ENCODE data around the gene ROS1.
A peak's percentile ranks its signal among the peaks of the same experiment; 100 is the strongest.
"Not testable (repeated sequence)": the region's sequence is repeated elsewhere in the genome, so short reads cannot be mapped to it uniquely, and the experiment has no call there.

ROS1 gene

GRCh38 chr6:117448011-117448410 lies 22.3 kb upstream of the ROS1 start:
- no peak overlapping the region for H2AK5ac ChIP-seq (ENCODE audit: low read length)
- no peaks in the 10 kb centered on the region for H3K36me3 ChIP-seq (ENCODE audit: control insufficient read depth, insufficient read depth, low read length)
- H3K4me1 ChIP-seq (ENCODE audit: control insufficient read depth, low read depth, low read length), result no peaks in the 10 kb centered on the region
- peak; percentile 27 for DNase-seq
- no peak overlapping the region for H4K8ac ChIP-seq (ENCODE audit: low read depth, low read length)
- no peak overlapping the region for H3K56ac ChIP-seq (ENCODE audit: low read length)
- no peak overlapping the region for H3K18ac ChIP-seq (ENCODE audit: low read length)
- H3K79me2 ChIP-seq (ENCODE audit: control insufficient read depth, insufficient read depth, low read length), result no peaks in the 10 kb centered on the region
- H3K9ac ChIP-seq (ENCODE audit: low read length), result no peak overlapping the region
- no peak overlapping the region for H3K27ac ChIP-seq (ENCODE audit: low read depth, low read length)
- no peak overlapping the region for H4K5ac ChIP-seq (ENCODE audit: low read length)
- no peak overlapping the region for H2BK15ac ChIP-seq (replicated peaks; ENCODE audit: low read depth)
- no peak overlapping the region for H3K4me3 ChIP-seq (ENCODE audit: low read length)
- H3K27me3 ChIP-seq (ENCODE audit: insufficient read depth, low read length, poor library complexity), result no peaks in the 10 kb centered on the region
- H3K4me2 ChIP-seq (ENCODE audit: low read length), result no peak overlapping the region
- H3K79me1 ChIP-seq (ENCODE audit: low read length), result no peaks in the 10 kb centered on the region
- H3K4ac ChIP-seq (ENCODE audit: low read depth, low read length), result no peak overlapping the region
- H2BK120ac ChIP-seq (ENCODE audit: low read depth, low read length), result no peak overlapping the region
- H3K23ac ChIP-seq (ENCODE audit: low read length), result no peak overlapping the region
- no CpG with 5 or more reads among the region's 5 CpGs for WGBS (ENCODE audit: extremely low coverage, insufficient coverage, low lambda C conversion rate)
- no peak overlapping the region for H2BK5ac ChIP-seq (ENCODE audit: low read length)

- Histone ChIP-seq H3K56ac (ENCODE audit: low read length) (no peak overlapping the region), H3K27me3 (ENCODE audit: insufficient read depth, low read length, poor library complexity) (no peaks in the 10 kb centered on the region), H4K5ac (ENCODE audit: low read length) (no peak overlapping the region), H2AK5ac (ENCODE audit: low read length) (no peak overlapping the region), H3K79me1 (ENCODE audit: low read length) (no peaks in the 10 kb centered on the region), H2BK120ac (ENCODE audit: low read depth, low read length) (no peak overlapping the region), H3K9ac (ENCODE audit: low read length) (no peak overlapping the region), H2BK15ac (replicated peaks; ENCODE audit: low read depth) (no peak overlapping the region), H3K27ac (ENCODE audit: low read depth, low read length) (no peak overlapping the region), H3K4me3 (ENCODE audit: low read length) (no peak overlapping the region), H3K79me2 (ENCODE audit: control insufficient read depth, insufficient read depth, low read length) (no peaks in the 10 kb centered on the region), H3K4me1 (ENCODE audit: control insufficient read depth, low read depth, low read length) (no peaks in the 10 kb centered on the region), H2BK5ac (ENCODE audit: low read length) (no peak overlapping the region), H3K23ac (ENCODE audit: low read length) (no peak overlapping the region), H4K8ac (ENCODE audit: low read depth, low read length) (no peak overlapping the region), H3K18ac (ENCODE audit: low read length) (no peak overlapping the region), H3K4me2 (ENCODE audit: low read length) (no peak overlapping the region), H3K4ac (ENCODE audit: low read depth, low read length) (no peak overlapping the region), H3K36me3 (ENCODE audit: control insufficient read depth, insufficient read depth, low read length) (no peaks in the 10 kb centered on the region)
- WGBS (ENCODE audit: extremely low coverage, insufficient coverage, low lambda C conversion rate), result no CpG with 5 or more reads among the region's 3 CpGs
- DNase-seq, result no peak
These were observed 21.1 kb upstream of the ROS1 start for GRCh38 chr6:117446861-117447260.

DNA sequence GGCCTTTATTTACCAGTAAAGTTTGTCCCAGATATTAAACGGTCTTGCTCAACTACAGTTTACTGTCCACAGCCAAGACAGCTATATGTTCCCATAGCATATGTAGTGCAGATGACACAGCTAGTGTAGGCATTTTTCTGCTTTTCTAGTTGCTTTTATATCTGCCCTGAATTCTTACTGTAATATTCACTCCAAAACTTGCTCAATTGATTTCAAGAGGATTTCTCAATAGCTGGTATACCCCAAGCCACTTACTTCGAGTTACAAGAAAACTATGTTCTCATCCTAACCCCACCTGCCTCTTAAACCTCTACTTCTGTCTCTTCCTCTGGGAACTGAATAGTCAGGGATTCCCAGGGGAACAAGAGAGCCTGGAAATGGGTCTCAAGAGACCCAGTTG lies 18.9 kb upstream of the ROS1 start:
- WGBS (ENCODE audit: extremely low coverage, insufficient coverage, low lambda C conversion rate), result no CpG with 5 or more reads among the region's 2 CpGs
- no peak overlapping the region for H3K4me3 ChIP-seq (ENCODE audit: low read length)
- H3K27me3 ChIP-seq (ENCODE audit: insufficient read depth, low read length, poor library complexity), result no peaks in the 10 kb centered on the region
- no peak overlapping the region for H3K9ac ChIP-seq (ENCODE audit: low read length)
- no peak overlapping the region for H3K27ac ChIP-seq (ENCODE audit: low read depth, low read length)
- no peak overlapping the region for H3K4me2 ChIP-seq (ENCODE audit: low read length)
- H3K36me3 ChIP-seq (ENCODE audit: control insufficient read depth, insufficient read depth, low read length), result no peaks in the 10 kb centered on the region
- H3K18ac ChIP-seq (ENCODE audit: low read length), result no peak overlapping the region
- no peak overlapping the region for H3K23ac ChIP-seq (ENCODE audit: low read length)
- no peak overlapping the region for H2BK5ac ChIP-seq (ENCODE audit: low read length)
- H3K79me2 ChIP-seq (ENCODE audit: control insufficient read depth, insufficient read depth, low read length), result no peaks in the 10 kb centered on the region
- DNase-seq, result no peak
- H2AK5ac ChIP-seq (ENCODE audit: low read length), result no peak overlapping the region
- no peaks in the 10 kb centered on the region for H3K4me1 ChIP-seq (ENCODE audit: control insufficient read depth, low read depth, low read length)
- H4K5ac ChIP-seq (ENCODE audit: low read length), result no peak overlapping the region
- no peaks in the 10 kb centered on the region for H3K79me1 ChIP-seq (ENCODE audit: low read length)
- no peak overlapping the region for H3K56ac ChIP-seq (ENCODE audit: low read length)
- H2BK120ac ChIP-seq (ENCODE audit: low read depth, low read length), result no peak overlapping the region
- no peak overlapping the region for H4K8ac ChIP-seq (ENCODE audit: low read depth, low read length)
- H2BK15ac ChIP-seq (replicated peaks; ENCODE audit: low read depth), result no peak overlapping the region
- H3K4ac ChIP-seq (ENCODE audit: low read depth, low read length), result no peak overlapping the region

DNA sequence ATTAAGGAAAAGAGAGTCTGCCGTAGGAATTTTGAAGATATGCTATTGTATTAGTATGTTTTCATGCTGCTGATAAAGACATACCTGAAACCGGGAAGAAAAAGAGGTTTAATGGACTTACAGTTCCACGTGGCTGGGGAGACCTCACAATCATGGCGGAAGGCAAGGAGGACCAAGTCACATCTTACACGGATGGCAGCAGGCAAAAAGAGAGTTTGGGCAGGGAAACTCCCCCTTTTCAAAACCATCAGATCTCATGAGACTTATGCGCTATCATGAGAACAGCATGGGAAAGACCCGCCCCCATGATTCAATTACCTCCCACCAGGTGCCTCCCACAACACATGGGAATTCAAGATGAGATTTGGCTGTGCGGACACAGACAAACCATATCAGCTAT lies 16.6 kb upstream of the ROS1 start:
- not testable (repeated sequence) for H4K8ac ChIP-seq (ENCODE audit: low read depth, low read length); H2AK5ac ChIP-seq (ENCODE audit: low read length); H3K27me3 ChIP-seq (ENCODE audit: insufficient read depth, low read length, poor library complexity); H3K23ac ChIP-seq (ENCODE audit: low read length); DNase-seq; H4K5ac ChIP-seq (ENCODE audit: low read length); H3K4me1 ChIP-seq (ENCODE audit: control insufficient read depth, low read depth, low read length); H3K27ac ChIP-seq (ENCODE audit: low read depth, low read length); H3K4me2 ChIP-seq (ENCODE audit: low read length); H3K56ac ChIP-seq (ENCODE audit: low read length); H2BK5ac ChIP-seq (ENCODE audit: low read length); H3K4me3 ChIP-seq (ENCODE audit: low read length); H3K36me3 ChIP-seq (ENCODE audit: control insufficient read depth, insufficient read depth, low read length); H3K4ac ChIP-seq (ENCODE audit: low read depth, low read length); H3K18ac ChIP-seq (ENCODE audit: low read length); H3K9ac ChIP-seq (ENCODE audit: low read length); H3K79me1 ChIP-seq (ENCODE audit: low read length); H2BK15ac ChIP-seq (replicated peaks; ENCODE audit: low read depth); H2BK120ac ChIP-seq (ENCODE audit: low read depth, low read length); H3K79me2 ChIP-seq (ENCODE audit: control insufficient read depth, insufficient read depth, low read length)
- no CpG with 5 or more reads among the region's 8 CpGs for WGBS (ENCODE audit: extremely low coverage, insufficient coverage, low lambda C conversion rate)

DNA sequence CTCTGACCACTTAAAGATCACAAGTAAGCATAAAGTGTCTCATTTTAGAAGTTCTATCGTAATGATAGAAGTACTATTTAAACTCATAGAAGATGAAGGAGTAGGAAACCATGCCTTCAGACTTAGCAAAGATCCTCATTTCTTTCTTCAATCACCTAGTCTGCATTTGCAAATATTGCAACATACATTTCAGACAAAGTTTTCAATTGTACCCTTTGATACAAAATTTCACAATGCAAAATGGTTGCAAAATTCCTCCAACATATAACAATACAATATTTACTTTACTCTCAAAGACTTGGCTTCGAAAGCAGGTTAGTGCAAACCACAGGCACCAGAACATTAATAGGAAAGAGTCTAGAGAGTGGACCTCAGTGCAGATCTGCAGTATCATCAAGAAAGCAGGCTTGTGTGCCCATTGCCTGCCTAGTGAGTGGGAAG lies 16.1 kb upstream of the ROS1 start:
- H4K8ac ChIP-seq (ENCODE audit: low read depth, low read length), result no peak overlapping the region
- H3K79me2 ChIP-seq (ENCODE audit: control insufficient read depth, insufficient read depth, low read length), result no peaks in the 10 kb centered on the region
- H3K9ac ChIP-seq (ENCODE audit: low read length), result no peak overlapping the region
- no peaks in the 10 kb centered on the region for H3K79me1 ChIP-seq (ENCODE audit: low read length)
- WGBS (ENCODE audit: extremely low coverage, insufficient coverage, low lambda C conversion rate), result no CpG with 5 or more reads among the region's 2 CpGs
- H3K27me3 ChIP-seq (ENCODE audit: insufficient read depth, low read length, poor library complexity), result no peaks in the 10 kb centered on the region
- H4K5ac ChIP-seq (ENCODE audit: low read length), result no peak overlapping the region
- H3K18ac ChIP-seq (ENCODE audit: low read length), result no peak overlapping the region
- H3K23ac ChIP-seq (ENCODE audit: low read length), result no peak overlapping the region
- no peak overlapping the region for H3K56ac ChIP-seq (ENCODE audit: low read length)
- no peaks in the 10 kb centered on the region for H3K36me3 ChIP-seq (ENCODE audit: control insufficient read depth, insufficient read depth, low read length)
- no peak overlapping the region for H2BK120ac ChIP-seq (ENCODE audit: low read depth, low read length)
- H3K4ac ChIP-seq (ENCODE audit: low read depth, low read length), result no peak overlapping the region
- no peak overlapping the region for H3K27ac ChIP-seq (ENCODE audit: low read depth, low read length)
- H3K4me3 ChIP-seq (ENCODE audit: low read length), result no peak overlapping the region
- no peak for DNase-seq
- no peak overlapping the region for H2BK5ac ChIP-seq (ENCODE audit: low read length)
- H2AK5ac ChIP-seq (ENCODE audit: low read length), result no peak overlapping the region
- no peaks in the 10 kb centered on the region for H3K4me1 ChIP-seq (ENCODE audit: control insufficient read depth, low read depth, low read length)
- no peak overlapping the region for H3K4me2 ChIP-seq (ENCODE audit: low read length)
- H2BK15ac ChIP-seq (replicated peaks; ENCODE audit: low read depth), result no peak overlapping the region

- Histone ChIP-seq H3K4me1 (ENCODE audit: control insufficient read depth, low read depth, low read length) (no peaks in the 10 kb centered on the region), H2AK5ac (ENCODE audit: low read length) (no peak overlapping the region), H3K4me2 (ENCODE audit: low read length) (no peak overlapping the region), H2BK5ac (ENCODE audit: low read length) (no peak overlapping the region), H3K4me3 (ENCODE audit: low read length) (no peak overlapping the region), H3K9ac (ENCODE audit: low read length) (no peak overlapping the region), H3K79me1 (ENCODE audit: low read length) (no peaks in the 10 kb centered on the region), H3K23ac (ENCODE audit: low read length) (no peak overlapping the region), H3K79me2 (ENCODE audit: control insufficient read depth, insufficient read depth, low read length) (no peaks in the 10 kb centered on the region), H3K27ac (ENCODE audit: low read depth, low read length) (no peak overlapping the region), H3K18ac (ENCODE audit: low read length) (no peak overlapping the region), H2BK120ac (ENCODE audit: low read depth, low read length) (no peak overlapping the region), H4K8ac (ENCODE audit: low read depth, low read length) (no peak overlapping the region), H3K4ac (ENCODE audit: low read depth, low read length) (no peak overlapping the region), H3K56ac (ENCODE audit: low read length) (no peak overlapping the region), H4K5ac (ENCODE audit: low read length) (no peak overlapping the region), H3K27me3 (ENCODE audit: insufficient read depth, low read length, poor library complexity) (no peaks in the 10 kb centered on the region), H3K36me3 (ENCODE audit: control insufficient read depth, insufficient read depth, low read length) (no peaks in the 10 kb centered on the region), H2BK15ac (replicated peaks; ENCODE audit: low read depth) (no peak overlapping the region)
- no peak for DNase-seq
- no CpG with 5 or more reads among the region's 2 CpGs for WGBS (ENCODE audit: extremely low coverage, insufficient coverage, low lambda C conversion rate)
These were observed 15.2 kb upstream of the ROS1 start for GRCh38 chr6:117440706-117441525.
